T-cell (primary cell): ENCODE results near the gene CBX3. TPM values are rescaled to one million over a fixed set of nuclear protein-coding genes. Genes with fewer than 3 reads are reported as not detected.

Experiments
- ATAC-seq, 4 experiments: fragments of 200-7000 bp in 3 of 4; fragments of 150-1000 bp in 1 of 4; cut with Tn5 transposase; replicated peaks in 1 of 4; 1 replicate in 3 of 4; 2 replicates in 1 of 4; pipeline ENCODE4 v1.10.0; 2021; ENCODE audit warnings: moderate library complexity in 3 of 4, mild to moderate bottlenecking in 2 of 4, moderate number of reproducible peaks in 1 of 4
- CTCF ChIA-PET, 2 donors: fragments of 300-600 bp; sonication (Branson Sonifier 250); formaldehyde crosslinking; loops; one replicate each; lab custom pipeline; 2022; ENCODE audit warnings: antibody characterized with exemption in 2 of 2; lab: Charles Lee
- POLR2A ChIA-PET, 2 donors: fragments of 300-600 bp; sonication (Branson Sonifier 250); formaldehyde crosslinking; loops; one replicate each; lab custom pipeline; 2022; ENCODE audit warnings: antibody characterized with exemption in 2 of 2; lab: Charles Lee
- DNase-seq, 35 experiments: peaks; one replicate each; pipeline versions ENCODE4 v3.0.0 to v3.0.0-alpha.2; 2013 to 2023
- H3K27ac ChIP-seq: one replicate; pipeline ENCODE4 v1.5.1; 2013; ENCODE audit warnings: low read length
- H3K27me3 ChIP-seq, 2 experiments: replicated peaks in 1 of 2; 1 replicate in 1 of 2; 2 replicates in 1 of 2; pipeline versions ENCODE4 v1.6.1 to v1.7.0; 2013; ENCODE audit warnings: low read length in 1 of 2, mixed read lengths in 1 of 2; ENCODE audit not compliant: control insufficient read depth in 2 of 2, insufficient read depth in 2 of 2; ENCODE audit errors: extremely low read depth in 1 of 2
- H3K36me3 ChIP-seq, 2 donors: 1 replicate in 1 of 2; 2 replicates in 1 of 2; pipeline versions ENCODE4 v1.6.1 to v1.7.0; 2013; ENCODE audit warnings: low read length in 1 of 2; ENCODE audit not compliant: control insufficient read depth in 2 of 2, insufficient read depth in 1 of 2; ENCODE audit errors: extremely low read depth in 1 of 2
- H3K4me1 ChIP-seq, 2 experiments: 1 replicate in 1 of 2; 2 replicates in 1 of 2; pipeline versions ENCODE4 v1.6.1 to v1.7.0; 2013; ENCODE audit warnings: low read length in 2 of 2, mixed read lengths in 1 of 2; ENCODE audit not compliant: insufficient read depth in 2 of 2, control insufficient read depth in 1 of 2; ENCODE audit errors: extremely low read depth in 1 of 2
- H3K4me3 ChIP-seq, 2 donors: 1 replicate in 1 of 2; 2 replicates in 1 of 2; pipeline versions ENCODE4 v1.5.1 to v1.7.0; 2013; ENCODE audit warnings: mild to moderate bottlenecking in 2 of 2, low read length in 1 of 2, moderate library complexity in 1 of 2; ENCODE audit not compliant: control insufficient read depth in 1 of 2; ENCODE audit errors: extremely low read depth in 1 of 2
- H3K9me3 ChIP-seq: 2 replicates; pipeline ENCODE4 v1.7.0; 2013
- H3K27ac Mint-ChIP-seq, 2 donors: one replicate each; pipeline ENCODE4 v1.8.0; 2020 to 2021; ENCODE audit warnings: mild to moderate bottlenecking in 2 of 2, mixed read lengths in 2 of 2
- H3K27me3 Mint-ChIP-seq, 2 donors: one replicate each; pipeline ENCODE4 v1.8.0; 2021 to 2022; ENCODE audit warnings: mixed read lengths in 2 of 2
- H3K36me3 Mint-ChIP-seq: one replicate; pipeline ENCODE4 v1.8.0; 2021; ENCODE audit warnings: mixed read lengths
- H3K4me1 Mint-ChIP-seq, 3 donors: one replicate each; pipeline ENCODE4 v1.8.0; 2020 to 2022; ENCODE audit warnings: mixed read lengths in 3 of 3, mild to moderate bottlenecking in 1 of 3
- H3K4me3 Mint-ChIP-seq, 3 donors: one replicate each; pipeline ENCODE4 v1.8.0; 2020 to 2022; ENCODE audit warnings: mild to moderate bottlenecking in 3 of 3, mixed read lengths in 3 of 3, moderate library complexity in 3 of 3
- H3K9me3 Mint-ChIP-seq, 3 donors: one replicate each; pipeline ENCODE4 v1.8.0; 2020 to 2022; ENCODE audit warnings: mixed read lengths in 3 of 3
- WGBS: methylation state at CpG from one replicate; pipeline ENCODE4 v1.1.5; 2013; ENCODE audit warnings: missing lambda C conversion rate; ENCODE audit not compliant: insufficient coverage; 5-methylcytosine and 5-hydroxymethylcytosine counted together
- total RNA-seq, 35 experiments: library from RNA in 6 of 35; stranded (reverse) in 6 of 35; fragments of 120-200 nt in 1 of 35; gene quantifications; one replicate each; pipeline versions ENCODE4 v1.2.1 to v1.2.4 and lab custom pipeline; 2013 to 2026

The CBX3 gene
- total RNA-seq, 5 donors from 2014 or later (not counting 1 experiment from before 2014, with no cell fraction given): 106 to 155 (median 148) TPM

DNA sequence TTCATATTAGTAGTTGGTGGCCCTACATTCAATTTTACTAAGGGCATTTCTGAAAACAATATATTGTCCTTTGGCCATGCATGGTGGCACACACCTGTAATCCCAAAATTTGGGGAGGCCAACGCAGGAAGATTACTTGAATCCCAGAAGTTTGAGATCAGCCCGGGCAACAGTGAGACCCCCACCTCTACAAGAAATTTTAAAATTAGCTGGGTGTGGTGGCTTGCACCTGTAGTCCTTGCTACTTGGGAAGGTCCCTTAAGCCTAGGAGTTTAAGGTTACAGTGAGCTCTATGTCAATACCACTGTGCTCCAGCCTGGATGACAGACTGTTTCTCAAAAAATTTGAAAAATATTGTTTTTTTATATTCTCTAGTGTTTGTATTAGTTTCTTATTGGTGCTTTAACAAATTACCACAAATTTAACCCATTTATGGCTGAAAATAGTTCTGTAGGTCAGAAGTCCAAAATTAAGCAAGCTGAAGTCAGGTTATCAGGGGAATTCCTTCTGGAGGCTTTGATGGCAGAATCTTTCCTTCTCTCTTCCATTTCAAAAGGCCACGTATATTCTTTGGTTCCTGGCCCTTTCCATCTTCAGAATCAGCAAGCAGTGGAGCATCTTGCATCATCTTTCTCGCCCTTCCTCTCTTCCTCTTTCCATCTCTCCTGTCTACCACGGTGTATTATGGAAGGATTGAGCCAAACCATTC lies 12.4 kb downstream of the CBX3 start:
- ChIA-PET POLR2A (no interaction called here), CTCF (interaction anchor here in 1 of 2 donors (1.8 kb wide), 1 partner anchor 124 kb away, joined by 4 read pairs; no protein-coding TSS in a partner anchor)
- Histone ChIP-seq H3K27me3 (no peaks in the 10 kb centered on the region), H3K4me3 (no peak overlapping the region), H3K27ac (no peak overlapping the region), H3K4me1 (peaks cover 0 to 3% of the 10 kb centered on the region in 2 experiments), H3K9me3 (no peaks in the 10 kb centered on the region), H3K36me3 (peaks cover 0 to 32% of the 10 kb centered on the region in 2 donors)
- no peak overlapping the region for H3K4me3 Mint-ChIP-seq
- H3K9me3 Mint-ChIP-seq: no peaks in the 10 kb centered on the region
- no peaks in the 10 kb centered on the region for H3K27me3 Mint-ChIP-seq
- peaks cover 26% of the 10 kb centered on the region for H3K36me3 Mint-ChIP-seq
- ATAC-seq (no peak), DNase-seq (no peak)
- H3K27ac Mint-ChIP-seq: no peak overlapping the region
- no CpG with 5 or more reads among the region's 5 CpGs for WGBS
- H3K4me1 Mint-ChIP-seq: peaks cover 5 to 16% (median 10%) of the 10 kb centered on the region in 3 donors

DNA sequence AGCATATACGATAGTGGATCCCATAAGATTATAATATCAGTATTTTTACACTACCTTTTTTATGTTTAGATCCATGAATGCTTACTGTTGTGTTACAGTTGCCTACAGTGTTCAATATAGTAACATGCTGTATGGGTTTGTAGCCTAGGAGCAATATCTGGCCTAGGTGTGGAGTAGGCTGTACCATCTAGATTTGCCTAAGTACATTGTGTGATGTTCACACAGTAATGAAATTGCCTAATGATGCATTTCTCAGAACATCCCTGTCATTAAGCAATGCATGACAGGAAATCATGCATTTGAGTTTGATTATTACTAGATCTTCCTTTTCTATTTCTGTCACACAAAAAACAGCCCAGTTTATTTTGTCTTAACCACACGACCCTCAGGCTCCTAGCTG lies 14.5 kb downstream of the CBX3 start:
- H3K27me3 Mint-ChIP-seq: no peaks in the 10 kb centered on the region
- H3K36me3 Mint-ChIP-seq: peaks cover 17% of the 10 kb centered on the region
- no peaks in the 10 kb centered on the region for H3K9me3 Mint-ChIP-seq
- no peak overlapping the region for H3K4me3 Mint-ChIP-seq
- ATAC-seq (no peak), DNase-seq (no peak)
- WGBS: no CpG with 5 or more reads among the region's 2 CpGs
- Histone ChIP-seq H3K36me3 (peaks cover 0 to 12% of the 10 kb centered on the region in 2 donors), H3K27ac (no peak overlapping the region), H3K27me3 (no peaks in the 10 kb centered on the region), H3K4me1 (no peaks in the 10 kb centered on the region), H3K9me3 (no peaks in the 10 kb centered on the region), H3K4me3 (no peak overlapping the region)
- ChIA-PET CTCF (no interaction called here), POLR2A (no interaction called here)
- H3K4me1 Mint-ChIP-seq: peaks cover 0 to 5% (median 2%) of the 10 kb centered on the region in 3 donors
- no peak overlapping the region for H3K27ac Mint-ChIP-seq

- Histone ChIP-seq H3K27ac (no peak overlapping the region), H3K4me1 (no peaks in the 10 kb centered on the region), H3K27me3 (peaks cover 0 to 2% of the 10 kb centered on the region in 2 experiments), H3K36me3 (no peaks in the 10 kb centered on the region), H3K9me3 (no peaks in the 10 kb centered on the region), H3K4me3 (no peak overlapping the region)
- 88% methylated on average over 4 of the region's 5 CpGs for WGBS
- ChIA-PET POLR2A (no interaction called here), CTCF (interaction anchor here in 1 of 2 donors (0.7 kb wide), 1 partner anchor 1293 kb away, joined by 3 read pairs; no protein-coding TSS in a partner anchor)
- H3K4me3 Mint-ChIP-seq: no peak overlapping the region
- H3K36me3 Mint-ChIP-seq: no peaks in the 10 kb centered on the region
- H3K9me3 Mint-ChIP-seq: no peaks in the 10 kb centered on the region
- ATAC-seq (no peak), DNase-seq (no peak)
- H3K4me1 Mint-ChIP-seq: no peaks in the 10 kb centered on the region
- H3K27ac Mint-ChIP-seq: no peak overlapping the region
- H3K27me3 Mint-ChIP-seq: peaks cover 0 to 4% of the 10 kb centered on the region in 2 donors
Measured at GRCh38 chr7:26224359-26224758, 22.8 kb downstream of the CBX3 start.

DNA sequence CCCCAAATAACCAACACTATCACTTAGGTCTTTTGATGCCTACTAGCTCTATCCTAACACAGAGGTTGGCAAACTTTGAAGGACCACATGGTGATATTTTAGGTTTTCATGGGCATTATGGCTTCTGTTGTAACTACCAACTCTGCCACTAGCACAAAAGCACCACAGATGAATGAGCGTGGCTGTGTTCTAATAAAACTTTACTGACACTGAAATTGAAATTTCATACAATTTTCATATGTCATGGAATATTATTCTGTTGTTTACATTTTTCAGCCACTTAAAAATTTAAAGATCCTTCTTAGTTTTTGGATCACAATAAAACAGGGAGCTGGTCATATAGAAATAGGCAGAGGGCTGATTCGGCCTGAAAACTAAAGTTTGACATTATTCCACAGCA lies 26.4 kb downstream of the CBX3 start:
- H3K4me1 ChIP-seq: no peaks in the 10 kb centered on the region
- DNase-seq: no peak
- Mint-ChIP-seq H3K4me1 (no peaks in the 10 kb centered on the region), H3K36me3 (no peaks in the 10 kb centered on the region), H3K27ac (no peak overlapping the region), H3K9me3 (no peaks in the 10 kb centered on the region), H3K27me3 (peaks cover 0 to 4% of the 10 kb centered on the region in 2 donors), H3K4me3 (no peak overlapping the region)
- H3K36me3 ChIP-seq: no peaks in the 10 kb centered on the region
- no peak overlapping the region for H3K27ac ChIP-seq
- no peaks in the 10 kb centered on the region for H3K9me3 ChIP-seq
- POLR2A ChIA-PET: interaction anchor here in 1 of 2 donors (0.6 kb wide), 1 partner anchor 54 kb away, joined by 3 read pairs; no protein-coding TSS in a partner anchor
- no CpG with 5 or more reads among the region's 2 CpGs for WGBS
- H3K4me3 ChIP-seq: no peak overlapping the region
- CTCF ChIA-PET: no interaction called here
- ATAC-seq: no peak
- H3K27me3 ChIP-seq: no peaks in the 10 kb centered on the region

DNA sequence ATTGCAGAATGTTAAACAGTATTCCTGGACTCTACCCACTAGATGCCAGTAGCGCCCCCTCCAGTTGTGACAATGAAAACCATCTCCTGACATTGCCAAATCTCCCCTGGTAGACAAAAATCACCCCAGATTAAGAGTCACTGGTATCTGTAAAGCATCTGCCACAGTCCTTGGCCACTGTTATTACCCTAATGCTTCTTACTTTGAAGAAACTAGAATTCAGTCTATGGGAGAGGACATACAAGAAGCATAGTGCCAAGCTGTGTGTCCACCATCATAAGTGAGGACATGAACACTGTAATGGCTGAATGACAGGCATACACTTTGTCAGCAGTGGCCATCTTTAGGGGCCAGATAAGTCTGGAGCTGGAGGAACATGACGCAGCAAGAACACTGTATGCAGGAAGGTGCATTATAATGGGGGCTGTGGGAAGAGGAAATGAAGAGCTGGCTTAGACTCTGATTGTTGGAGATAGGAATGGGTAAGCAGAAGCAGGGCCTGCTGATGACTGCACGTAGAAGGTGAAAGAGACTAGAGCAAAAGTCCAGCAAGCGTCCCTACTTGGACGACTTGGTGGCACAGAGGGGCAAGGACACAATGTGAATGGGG lies 32.5 kb downstream of the CBX3 start:
- no peak for ATAC-seq
- H3K4me1 ChIP-seq: no peaks in the 10 kb centered on the region
- no peaks in the 10 kb centered on the region for H3K36me3 ChIP-seq
- H3K27me3 ChIP-seq: no peaks in the 10 kb centered on the region
- ChIA-PET CTCF (no interaction called here), POLR2A (no interaction called here)
- no peaks in the 10 kb centered on the region for H3K9me3 Mint-ChIP-seq
- DNase-seq: no peak
- H3K4me3 Mint-ChIP-seq: no peak overlapping the region
- WGBS: 69% methylated on average over 5 of the region's 5 CpGs
- H3K36me3 Mint-ChIP-seq: no peaks in the 10 kb centered on the region
- no peak overlapping the region for H3K27ac ChIP-seq
- H3K4me1 Mint-ChIP-seq: no peaks in the 10 kb centered on the region
- H3K9me3 ChIP-seq: no peaks in the 10 kb centered on the region
- H3K27me3 Mint-ChIP-seq: peaks cover 3 to 9% of the 10 kb centered on the region in 2 donors
- no peak overlapping the region for H3K4me3 ChIP-seq
- H3K27ac Mint-ChIP-seq: no peak overlapping the region

- ATAC-seq: no peak
- no peaks in the 10 kb centered on the region for H3K36me3 Mint-ChIP-seq
- no peaks in the 10 kb centered on the region for H3K9me3 ChIP-seq
- peaks cover 0 to 6% of the 10 kb centered on the region in 2 experiments for H3K27me3 ChIP-seq
- H3K4me3 ChIP-seq: no peak overlapping the region
- H3K9me3 Mint-ChIP-seq: no peaks in the 10 kb centered on the region
- no peak overlapping the region for H3K27ac Mint-ChIP-seq
- H3K27ac ChIP-seq: no peak overlapping the region
- peaks cover 4 to 9% of the 10 kb centered on the region in 2 donors for H3K27me3 Mint-ChIP-seq
- H3K4me1 Mint-ChIP-seq: no peaks in the 10 kb centered on the region
- CTCF ChIA-PET: no interaction called here
- no peak overlapping the region for H3K4me3 Mint-ChIP-seq
- no peak for DNase-seq
- H3K4me1 ChIP-seq: no peaks in the 10 kb centered on the region
- POLR2A ChIA-PET: no interaction called here
- H3K36me3 ChIP-seq: no peaks in the 10 kb centered on the region
- no CpG with 5 or more reads among the region's 6 CpGs for WGBS
Measured at GRCh38 chr7:26237035-26237807, 35.7 kb downstream of the CBX3 start.
